A549 (cell line): ENCODE data around the gene MAPRE3. TPM values are rescaled to one million over a fixed set of nuclear protein-coding genes. Genes with fewer than 3 reads are reported as not detected.

ENCODE experiments used
- ATAC-seq, 2 experiments: fragments of 200-7000 bp in 1 of 2; fragments of >200 bp in 1 of 2; cut with Nextera tagmentation in 1 of 2; cut with Tn5 transposase in 1 of 2; 3 replicates each; pipeline versions ENCODE4 v1.8.0 to v1.9.1; 2018 to 2020; ENCODE audit warnings: mild to moderate bottlenecking in 1 of 2, moderate library complexity in 1 of 2
- CTCF ChIA-PET: fragments of 300-600 bp; sonication (Branson Sonifier 250); formaldehyde crosslinking; extraction: SDS; loops from one replicate; lab custom pipeline; 2021; ENCODE audit warnings: antibody characterized with exemption, inconsistent platforms; lab: Yijun Ruan, JAX
- POLR2A ChIA-PET: fragments of 350-600 bp; formaldehyde crosslinking; extraction: SDS; loops from one replicate; lab custom pipeline; 2021; ENCODE audit warnings: antibody characterized with exemption, inconsistent platforms; lab: Yijun Ruan, JAX
- DNase-seq, 2 experiments: peaks; one replicate each; pipeline versions ENCODE4 v3.0.0 to v3.0.0-alpha.2; 2011 to 2016; ENCODE audit warnings: low read depth in 1 of 2, low spot score in 1 of 2
- FAIRE-seq: peaks from 2 replicates; lab custom pipeline; 2011; peaks lifted over from hg19 to GRCh38; lab: Jason Lieb, UNC
- H3K27ac ChIP-seq, 2 experiments: fragments of >200 bp; sonication (Bioruptor Twin); formaldehyde crosslinking; 3 replicates each; pipeline ENCODE4 v1.5.1; 2016 to 2017
- H3K4me1 ChIP-seq: fragments of >200 bp; sonication (Bioruptor Twin); formaldehyde crosslinking; 3 replicates; pipeline ENCODE4 v1.6.1; 2016
- H3K4me2 ChIP-seq: fragments of >200 bp; sonication (Bioruptor Twin); formaldehyde crosslinking; 3 replicates; pipeline ENCODE4 v1.6.1; 2016
- H3K4me3 ChIP-seq: fragments of >200 bp; sonication (Bioruptor Twin); formaldehyde crosslinking; 3 replicates; pipeline ENCODE4 v1.5.1; 2016
- H3K9me3 ChIP-seq: fragments of >200 bp; sonication (Bioruptor Twin); formaldehyde crosslinking; 3 replicates; pipeline ENCODE4 v1.6.1; 2016
- BHLHE40 ChIP-seq: IDR thresholded peaks from 2 replicates; pipeline ENCODE4 v1.6.1; 2012; ENCODE audit warnings: low read depth, low read length, inconsistent platforms
- CEBPB ChIP-seq, 2 experiments: fragments of >200 bp in 1 of 2; sonication (Bioruptor Twin) in 1 of 2; formaldehyde crosslinking in 1 of 2; IDR thresholded peaks; 2 replicates each; pipeline ENCODE4 v1.6.1; 2012 to 2016
- EHMT2 ChIP-seq: fragments of 200-600 bp; sonication (generic); IDR thresholded peaks from 2 replicates; pipeline ENCODE4 v1.6.1; 2016; ENCODE audit warnings: antibody characterized with exemption, low read depth, mild to moderate bottlenecking, moderate library complexity
- FOXS1 ChIP-seq: fragments of 250-450 bp; sonication (Bioruptor Pico); IDR thresholded peaks from 2 replicates; pipeline ENCODE4 v1.5.0; 2020; ENCODE audit warnings: mild to moderate bottlenecking, moderate library complexity
- GATA3 ChIP-seq: IDR thresholded peaks from 2 replicates; pipeline ENCODE4 v1.6.1; 2012; ENCODE audit warnings: borderline replicate concordance
- HDAC2 ChIP-seq: fragments of 200-600 bp; sonication (generic); IDR thresholded peaks from 2 replicates; pipeline ENCODE4 v1.6.1; 2016
- HES2 ChIP-seq: fragments of >200 bp; sonication (Bioruptor Twin); formaldehyde crosslinking; IDR thresholded peaks from 2 replicates; pipeline ENCODE4 v1.6.1; 2016
- HEYL ChIP-seq: fragments of 250-450 bp; sonication (Bioruptor Pico); IDR thresholded peaks from 2 replicates; pipeline ENCODE4 v1.8.0; 2021; ENCODE audit warnings: mild to moderate bottlenecking, moderate library complexity
- HMGXB4 ChIP-seq: fragments of 250-450 bp; sonication (Bioruptor Pico); IDR thresholded peaks from 2 replicates; pipeline ENCODE4 v1.5.0; 2021; ENCODE audit warnings: mild to moderate bottlenecking, moderate library complexity, borderline replicate concordance
- HOXB5 ChIP-seq: fragments of 250-450 bp; sonication (Bioruptor Pico); IDR thresholded peaks from 2 replicates; pipeline ENCODE4 v1.5.0; 2020; ENCODE audit warnings: mild to moderate bottlenecking, moderate library complexity
- KDM5A ChIP-seq: fragments of 200-600 bp; sonication (generic); IDR thresholded peaks from 2 replicates; pipeline ENCODE4 v1.6.1; 2016; ENCODE audit warnings: antibody characterized with exemption, mild to moderate bottlenecking
- MAFK ChIP-seq: fragments of 450-650 bp; IDR thresholded peaks from 2 replicates; pipeline ENCODE4 v1.6.1; 2014; ENCODE audit not compliant: partially characterized antibody
- MYC ChIP-seq: IDR thresholded peaks from 2 replicates; pipeline ENCODE4 v1.6.1; 2012; ENCODE audit warnings: mild to moderate bottlenecking, inconsistent platforms, low read length, improper control_type of control experiment, borderline replicate concordance
- NFE2L2 ChIP-seq: fragments of 150-350 bp; conservative IDR thresholded peaks from 2 replicates; pipeline ENCODE4 v1.6.1; 2014; ENCODE audit warnings: low read length
- PHF8 ChIP-seq: fragments of 200-600 bp; sonication (generic); IDR thresholded peaks from 2 replicates; pipeline ENCODE4 v1.6.1; 2016; ENCODE audit warnings: low read depth, mild to moderate bottlenecking, antibody characterized with exemption, moderate library complexity, borderline replicate concordance
- RCOR1 ChIP-seq: fragments of 150-350 bp; IDR thresholded peaks from 2 replicates; pipeline ENCODE4 v1.6.1; 2014; ENCODE audit warnings: antibody characterized with exemption, low read length, low read depth
- SMC3 ChIP-seq: fragments of >200 bp; sonication (Bioruptor Twin); formaldehyde crosslinking; IDR thresholded peaks from 3 replicates; pipeline ENCODE4 v1.6.1; 2018; ENCODE audit warnings: inconsistent platforms
- TP53 ChIP-seq: fragments of 250-450 bp; sonication (Bioruptor Pico); IDR thresholded peaks from 2 replicates; pipeline ENCODE4 v1.5.0; 2021; ENCODE audit warnings: mild to moderate bottlenecking, moderate library complexity
- ZSCAN20 ChIP-seq: fragments of 250-450 bp; sonication (Bioruptor Pico); IDR thresholded peaks from 2 replicates; pipeline ENCODE4 v1.8.0; 2022; ENCODE audit warnings: mild to moderate bottlenecking, moderate library complexity
- WGBS: methylation state at CpG from one replicate; pipeline ENCODE4 v1.1.6; 2017; ENCODE audit errors: missing lambda C conversion rate; 5-methylcytosine and 5-hydroxymethylcytosine counted together
- polyA plus RNA-seq, 4 experiments: library from polyadenylated mRNA; depleted of rRNA in 3 of 4; stranded (reverse); fragments of >200 nt; fragmentation: RNase III in 1 of 4; extraction: RNeasy Plus Mini Kit Qiagen cat#74134 plus additional on column Dnase treatment in 1 of 4; gene quantifications; 2 replicates in 3 of 4; 3 replicates in 1 of 4; pipeline ENCODE4 v1.2.3, GENCODE V29; 2011 to 2017

The MAPRE3 gene
- polyA plus RNA-seq, 2 of the 4 experiments (the other 2 are of a cell fraction): 12.1 to 21.5 TPM

GRCh38 chr2:26927221-26927620, 43.2 kb upstream of the MAPRE3 start:
- ATAC-seq: no peak
- DNase-seq: no peak
- POLR2A ChIA-PET: no interaction called here
- no peaks in the 10 kb centered on the region for H3K9me3 ChIP-seq
- CTCF ChIA-PET: interaction anchor here (1.1 to 3.3 kb wide), 4 partner anchors 12 to 81 kb away, joined by 3 to 25 read pairs (median 7); partner anchors contain the start of gene DPYSL5
- no peak overlapping the region for H3K4me3 ChIP-seq
- H3K27ac ChIP-seq: no peak overlapping the region
- TF ChIP-seq BHLHE40: no peak
- TF ChIP-seq HMGXB4 (CRISPR knock-in tag): no peak
- TF ChIP-seq HDAC2: no peak
- no peak for TF ChIP-seq HOXB5 (CRISPR knock-in tag)
- TF ChIP-seq ZSCAN20: no peak
- no peak for TF ChIP-seq KDM5A
- no peak for TF ChIP-seq MAFK
- TF ChIP-seq EHMT2: no peak
- TF ChIP-seq HEYL: no peak
- FAIRE-seq: no peak
- WGBS: 80% methylated on average over 9 of the region's 9 CpGs
- peaks cover 7% of the 10 kb centered on the region; the same call in 1 of the 3 replicates for H3K4me1 ChIP-seq
- no peak overlapping the region for H3K4me2 ChIP-seq

GRCh38 chr2:26932974-26933373, 37.5 kb upstream of the MAPRE3 start:
- peak; percentile 13 to 31; a peak in 2 of 6 replicates for ATAC-seq
- Histone ChIP-seq H3K4me2 (no peak overlapping the region), H3K27ac (no peak overlapping the region), H3K4me3 (no peak overlapping the region)
- 68% methylated on average over 11 of the region's 11 CpGs for WGBS
- ChIA-PET CTCF (interaction anchor here (1.1 to 34.5 kb wide), 6 partner anchors 9 to 327 kb away, joined by 3 to 669 read pairs (median 31); partner anchors contain the start of gene DPYSL5), POLR2A (no interaction called here)
- DNase-seq: no peak
- no peak for FAIRE-seq
- TF ChIP-seq HES2: no peak
- no peak for TF ChIP-seq NFE2L2
- TF ChIP-seq TP53 (CRISPR knock-in tag): no peak
- TF ChIP-seq PHF8: no peak
- TF ChIP-seq CEBPB (IDR thresholded peaks at IDR 0.05): no peak
- TF ChIP-seq SMC3: no peak
- TF ChIP-seq HMGXB4 (CRISPR knock-in tag): no peak
- no peak for TF ChIP-seq RCOR1
- TF ChIP-seq GATA3: no peak
- no peak for TF ChIP-seq MYC
- TF ChIP-seq HEYL: no peak
- no peak for TF ChIP-seq FOXS1
- TF ChIP-seq, all 56 proteins: peak for 0
- H3K9me3 ChIP-seq: no peaks in the 10 kb centered on the region
- no peaks in the 10 kb centered on the region for H3K4me1 ChIP-seq
